Activated CD4-positive, CD25-positive, alpha-beta regulatory T cell (primary cell): Measurements from ENCODE around the gene AEBP2.
"Not testable (repeated sequence)": the region's sequence is repeated elsewhere in the genome, so short reads cannot be mapped to it uniquely, and the experiment has no call there.

Experiments used
- DNase-seq, 4 experiments: peaks; one replicate each; lab custom pipeline; 2025; lab: John Stamatoyannopoulos, UW

Gene AEBP2

GRCh38 chr12:19507823-19508222 lies 68.5 kb downstream of the AEBP2 start:
- DNase-seq: no peak

GRCh38 chr12:19510461-19510860 lies 71.2 kb downstream of the AEBP2 start:
- no peak for DNase-seq

GRCh38 chr12:19515179-19515578 lies 75.9 kb downstream of the AEBP2 start:
- no peak for DNase-seq

GRCh38 chr12:19517583-19517982 lies 78.3 kb downstream of the AEBP2 start:
- no peak for DNase-seq

- no peak for DNase-seq
Observed at GRCh38 chr12:19518209-19518608, 78.9 kb downstream of the AEBP2 start.

- no peak for DNase-seq
Observed at GRCh38 chr12:19520646-19521415, 81.5 kb downstream of the AEBP2 start.

- DNase-seq: no peak
Observed at GRCh38 chr12:19525274-19525673, 86.0 kb downstream of the AEBP2 start.

GRCh38 chr12:19527866-19528265 lies 88.6 kb downstream of the AEBP2 start:
- DNase-seq: no peak

- DNase-seq: no peak
Observed at GRCh38 chr12:19528750-19529149, 89.5 kb downstream of the AEBP2 start.

- DNase-seq: no peak
Observed at GRCh38 chr12:19529951-19530636, 90.8 kb downstream of the AEBP2 start.

GRCh38 chr12:19530637-19531023 lies 91.3 kb downstream of the AEBP2 start:
- no peak for DNase-seq

GRCh38 chr12:19533567-19533966 lies 94.3 kb downstream of the AEBP2 start:
- no peak for DNase-seq

- DNase-seq: no peak
Observed at GRCh38 chr12:19539071-19539470, 99.8 kb downstream of the AEBP2 start.

GRCh38 chr12:19539836-19540235 lies 100.5 kb downstream of the AEBP2 start:
- DNase-seq: no peak

- DNase-seq: no peak
Observed at GRCh38 chr12:19542606-19543005, 103.3 kb downstream of the AEBP2 start.

- DNase-seq: no peak
Observed at GRCh38 chr12:19544353-19544752, 105.1 kb downstream of the AEBP2 start.

GRCh38 chr12:19545301-19545700 lies 106.0 kb downstream of the AEBP2 start:
- DNase-seq: no peak

GRCh38 chr12:19546027-19546426 lies 106.7 kb downstream of the AEBP2 start:
- DNase-seq: no peak

GRCh38 chr12:19546611-19547162 lies 107.4 kb downstream of the AEBP2 start:
- no peak for DNase-seq

- no peak for DNase-seq
Observed at GRCh38 chr12:19547271-19547671, 108.0 kb downstream of the AEBP2 start.

GRCh38 chr12:19548834-19549233 lies 109.5 kb downstream of the AEBP2 start:
- no peak for DNase-seq

GRCh38 chr12:19550626-19551025 lies 111.3 kb downstream of the AEBP2 start:
- no peak for DNase-seq

GRCh38 chr12:19552441-19553097 lies 113.3 kb downstream of the AEBP2 start:
- not testable (repeated sequence) for DNase-seq
